ENCODE data around the gene GALNT5. TPM values are rescaled to one million over a fixed set of nuclear protein-coding genes. Genes with fewer than 3 reads are reported as not detected.

The GALNT5 gene
- total and polyA plus RNA-seq, 2 donors (not counting 1 experiment from before 2014, with no cell fraction given), result 63.7 to 199 TPM

GRCh38 chr2:157255746-157256145 is 1.8 kb upstream of the GALNT5 start:
- TF ChIP-seq, protein P1, sequence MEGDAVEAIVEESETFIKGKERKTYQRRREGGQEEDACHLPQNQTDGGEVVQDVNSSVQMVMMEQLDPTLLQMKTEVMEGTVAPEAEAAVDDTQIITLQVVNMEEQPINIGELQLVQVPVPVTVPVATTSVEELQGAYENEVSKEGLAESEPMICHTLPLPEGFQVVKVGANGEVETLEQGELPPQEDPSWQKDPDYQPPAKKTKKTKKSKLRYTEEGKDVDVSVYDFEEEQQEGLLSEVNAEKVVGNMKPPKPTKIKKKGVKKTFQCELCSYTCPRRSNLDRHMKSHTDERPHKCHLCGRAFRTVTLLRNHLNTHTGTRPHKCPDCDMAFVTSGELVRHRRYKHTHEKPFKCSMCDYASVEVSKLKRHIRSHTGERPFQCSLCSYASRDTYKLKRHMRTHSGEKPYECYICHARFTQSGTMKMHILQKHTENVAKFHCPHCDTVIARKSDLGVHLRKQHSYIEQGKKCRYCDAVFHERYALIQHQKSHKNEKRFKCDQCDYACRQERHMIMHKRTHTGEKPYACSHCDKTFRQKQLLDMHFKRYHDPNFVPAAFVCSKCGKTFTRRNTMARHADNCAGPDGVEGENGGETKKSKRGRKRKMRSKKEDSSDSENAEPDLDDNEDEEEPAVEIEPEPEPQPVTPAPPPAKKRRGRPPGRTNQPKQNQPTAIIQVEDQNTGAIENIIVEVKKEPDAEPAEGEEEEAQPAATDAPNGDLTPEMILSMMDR (conservative IDR thresholded peaks at IDR 0.05 in 1 of 2, IDR thresholded peaks at IDR 0.05 in 1 of 2; ENCODE audit: low read depth in 1 of 2, low read length in 2 of 2), result no peak
- TF ChIP-seq EZH2 (IDR thresholded peaks at IDR 0.05; ENCODE audit: low read length, missing control alignments), result no peak
- Histone ChIP-seq H3K9me3 (ENCODE audit: control insufficient read depth, insufficient read depth, low read depth, low read length) (no peaks in the 10 kb centered on the region), H3K4me1 (ENCODE audit: control insufficient read depth, extremely low read depth, insufficient read depth, low read length) (peaks cover 15% of the 10 kb centered on the region), H3K9ac (ENCODE audit: insufficient read depth, low read length) (no peak overlapping the region), H3K27me3 (ENCODE audit: control insufficient read depth, insufficient read depth, low read length) (no peaks in the 10 kb centered on the region), H3K27ac (ENCODE audit: insufficient read depth, low read length) (no peak overlapping the region), H3K36me3 (ENCODE audit: control insufficient read depth, insufficient read depth, low read length) (no peaks in the 10 kb centered on the region), H3K79me2 (ENCODE audit: control insufficient read depth, insufficient read depth, low read length) (peaks cover 14% of the 10 kb centered on the region), H4K20me1 (ENCODE audit: control insufficient read depth, extremely low read depth, insufficient read depth, low read length) (no peaks in the 10 kb centered on the region), H2AFZ (ENCODE audit: low read length) (no peak overlapping the region), H3K4me3 (replicated peaks in 1 of 4; ENCODE audit: control extremely low read depth in 1 of 4, insufficient read depth in 1 of 4, low read depth in 3 of 4, low read length in 4 of 4) (no peak overlapping the region), H3K4me2 (ENCODE audit: extremely low read depth, insufficient read depth, low read length) (no peak overlapping the region)
- no peak for DNase-seq (ENCODE audit: low read depth in 2 of 2)

- Histone ChIP-seq H3K36me3 (ENCODE audit: control insufficient read depth, insufficient read depth, low read length) (no peaks in the 10 kb centered on the region), H4K20me1 (ENCODE audit: control insufficient read depth, extremely low read depth, insufficient read depth, low read length) (no peaks in the 10 kb centered on the region), H2AFZ (ENCODE audit: low read length) (peak overlapping the region; percentile 12), H3K4me3 (replicated peaks in 1 of 4; ENCODE audit: control extremely low read depth in 1 of 4, insufficient read depth in 1 of 4, low read depth in 3 of 4, low read length in 4 of 4) (no peak overlapping the region), H3K4me2 (ENCODE audit: extremely low read depth, insufficient read depth, low read length) (no peak overlapping the region), H3K9ac (ENCODE audit: insufficient read depth, low read length) (no peak overlapping the region), H3K27ac (ENCODE audit: insufficient read depth, low read length) (no peak overlapping the region), H3K4me1 (ENCODE audit: control insufficient read depth, extremely low read depth, insufficient read depth, low read length) (peaks cover 19% of the 10 kb centered on the region), H3K79me2 (ENCODE audit: control insufficient read depth, insufficient read depth, low read length) (peaks cover 14% of the 10 kb centered on the region), H3K27me3 (ENCODE audit: control insufficient read depth, insufficient read depth, low read length) (no peaks in the 10 kb centered on the region), H3K9me3 (ENCODE audit: control insufficient read depth, insufficient read depth, low read depth, low read length) (no peaks in the 10 kb centered on the region)
- no peak for TF ChIP-seq EZH2 (IDR thresholded peaks at IDR 0.05; ENCODE audit: low read length, missing control alignments)
- TF ChIP-seq, protein P1 (conservative IDR thresholded peaks at IDR 0.05 in 1 of 2, IDR thresholded peaks at IDR 0.05 in 1 of 2; ENCODE audit: low read depth in 1 of 2, low read length in 2 of 2), result no peak
- peak; percentile 23 to 39 for DNase-seq (ENCODE audit: low read depth in 2 of 2)
Measured at GRCh38 chr2:157256626-157257025, 879 bp upstream of the GALNT5 start.

DNA sequence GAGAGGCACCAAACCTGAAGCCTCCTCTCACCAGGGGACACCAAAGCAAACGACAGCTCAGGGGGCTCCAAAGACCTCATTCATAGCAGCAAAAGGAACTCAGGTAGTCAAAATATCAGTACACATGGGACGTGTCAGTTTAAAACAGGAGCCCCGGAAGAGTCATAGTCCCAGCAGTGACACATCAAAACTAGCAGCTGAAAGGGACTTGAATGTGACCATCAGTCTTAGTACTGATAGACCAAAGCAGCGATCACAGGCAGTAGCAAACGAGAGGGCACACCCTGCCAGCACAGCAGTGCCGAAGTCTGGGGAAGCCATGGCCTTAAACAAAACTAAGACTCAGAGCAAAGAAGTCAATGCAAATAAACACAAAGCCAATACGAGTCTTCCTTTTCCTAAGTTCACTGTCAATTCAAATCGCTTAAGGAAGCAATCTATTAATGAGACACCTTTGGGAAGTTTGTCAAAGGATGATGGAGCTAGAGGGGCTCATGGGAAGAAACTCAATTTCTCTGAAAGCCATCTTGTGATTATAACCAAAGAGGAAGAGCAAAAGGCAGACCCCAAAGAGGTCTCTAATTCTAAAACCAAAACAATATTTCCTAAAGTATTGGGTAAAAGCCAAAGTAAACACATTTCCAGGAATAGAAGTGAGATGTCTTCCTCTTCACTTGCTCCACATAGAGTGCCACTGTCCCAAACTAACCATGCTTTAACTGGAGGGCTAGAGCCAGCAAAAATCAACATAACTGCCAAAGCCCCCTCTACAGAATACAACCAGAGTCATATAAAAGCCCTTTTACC is 1.2 kb downstream of the GALNT5 start:
- Histone ChIP-seq H3K9ac (ENCODE audit: insufficient read depth, low read length) (no peak overlapping the region), H3K4me2 (ENCODE audit: extremely low read depth, insufficient read depth, low read length) (peak overlapping the region; percentile 94), H3K4me1 (ENCODE audit: control insufficient read depth, extremely low read depth, insufficient read depth, low read length) (peaks cover 19% of the 10 kb centered on the region), H3K79me2 (ENCODE audit: control insufficient read depth, insufficient read depth, low read length) (peaks cover 16% of the 10 kb centered on the region), H3K9me3 (ENCODE audit: control insufficient read depth, insufficient read depth, low read depth, low read length) (no peaks in the 10 kb centered on the region), H3K27me3 (ENCODE audit: control insufficient read depth, insufficient read depth, low read length) (no peaks in the 10 kb centered on the region), H4K20me1 (ENCODE audit: control insufficient read depth, extremely low read depth, insufficient read depth, low read length) (no peaks in the 10 kb centered on the region), H2AFZ (ENCODE audit: low read length) (no peak overlapping the region), H3K4me3 (replicated peaks in 1 of 4; ENCODE audit: control extremely low read depth in 1 of 4, insufficient read depth in 1 of 4, low read depth in 3 of 4, low read length in 4 of 4) (peak overlapping the region; percentile 30 to 76 (median 54)), H3K36me3 (ENCODE audit: control insufficient read depth, insufficient read depth, low read length) (no peaks in the 10 kb centered on the region), H3K27ac (ENCODE audit: insufficient read depth, low read length) (peak overlapping the region; percentile 69)
- TF ChIP-seq, protein P1 (conservative IDR thresholded peaks at IDR 0.05 in 1 of 2, IDR thresholded peaks at IDR 0.05 in 1 of 2; ENCODE audit: low read depth in 1 of 2, low read length in 2 of 2), result no peak
- no peak for TF ChIP-seq EZH2 (IDR thresholded peaks at IDR 0.05; ENCODE audit: low read length, missing control alignments)
- DNase-seq (ENCODE audit: low read depth in 2 of 2), result peak in 1 of 2 donors; percentile 7
